HG03521 (cell line): ENCODE measurements around the gene NUBP2.

Source experiments
- ATAC-seq: cut with Tn5 transposase; IDR thresholded peaks from one replicate; pipeline ENCODE4 v1.9.1; 2021; ENCODE audit warnings: mild to moderate bottlenecking, moderate library complexity; ENCODE audit not compliant: unreplicated experiment

Gene NUBP2

GRCh38 chr16:1758923-1759322, 23.8 kb upstream of the NUBP2 start:
- ATAC-seq, result no peak

- no peak for ATAC-seq
These were observed 23.2 kb upstream of the NUBP2 start for GRCh38 chr16:1759511-1759910.

GRCh38 chr16:1760911-1761310, 21.8 kb upstream of the NUBP2 start:
- no peak for ATAC-seq

- ATAC-seq, result no peak
These were observed 21.0 kb upstream of the NUBP2 start for GRCh38 chr16:1761751-1762150.

- no peak for ATAC-seq
These were observed 20.4 kb upstream of the NUBP2 start for GRCh38 chr16:1762196-1762878.

GRCh38 chr16:1762879-1763520, 19.8 kb upstream of the NUBP2 start:
- ATAC-seq, result no peak

- ATAC-seq, result no peak
These were observed 18.9 kb upstream of the NUBP2 start for GRCh38 chr16:1763521-1764511.

- no peak for ATAC-seq
These were observed 17.8 kb upstream of the NUBP2 start for GRCh38 chr16:1764971-1765370.

GRCh38 chr16:1765826-1766225, 16.9 kb upstream of the NUBP2 start:
- no peak for ATAC-seq

- no peak for ATAC-seq
These were observed 16.5 kb upstream of the NUBP2 start for GRCh38 chr16:1766231-1766630.

- ATAC-seq, result no peak
These were observed 16.1 kb upstream of the NUBP2 start for GRCh38 chr16:1766701-1767100.

GRCh38 chr16:1767116-1767994, 15.4 kb upstream of the NUBP2 start:
- ATAC-seq, result no peak

GRCh38 chr16:1768061-1768766, 14.5 kb upstream of the NUBP2 start:
- ATAC-seq, result no peak

GRCh38 chr16:1768767-1769401, 13.9 kb upstream of the NUBP2 start:
- ATAC-seq, result no peak

GRCh38 chr16:1769402-1770300, 13.1 kb upstream of the NUBP2 start:
- ATAC-seq, result no peak

GRCh38 chr16:1770328-1771187, 12.2 kb upstream of the NUBP2 start:
- ATAC-seq, result no peak

- no peak for ATAC-seq
These were observed 11.4 kb upstream of the NUBP2 start, which contains the start of gene NME3 for GRCh38 chr16:1771188-1771863. NME3 (minus strand) TSS chr16:1771543; CDS start chr16:1771534, 9 bp downstream.
